GM23248 (cell line): ENCODE data around the gene KCNAB1. TPM values are rescaled to one million over a fixed set of nuclear protein-coding genes. Genes with fewer than 3 reads are reported as not detected.
A peak's percentile ranks its signal among the peaks of the same experiment; 100 is the strongest.

Source experiments
- DNase-seq: peaks from one replicate; pipeline ENCODE4 v3.0.0-alpha.2; 2015
- H2AFZ ChIP-seq: fragments of 200-600 bp; sonication (generic); 2 replicates; pipeline ENCODE4 v1.6.1; 2016; ENCODE audit warnings: antibody characterized with exemption
- H3F3A ChIP-seq: fragments of 200-600 bp; sonication (generic); 2 replicates; pipeline ENCODE4 v1.6.1; 2016; ENCODE audit warnings: mild to moderate bottlenecking, antibody characterized with exemption, mixed run types; ENCODE audit not compliant: insufficient read depth
- H3K27ac ChIP-seq: fragments of 200-600 bp; sonication (generic); 2 replicates; pipeline ENCODE4 v1.5.1; 2016; ENCODE audit warnings: mild to moderate bottlenecking
- H3K27me3 ChIP-seq: fragments of 200-600 bp; sonication (generic); replicated peaks from 2 replicates; pipeline ENCODE4 v1.6.1; 2016; ENCODE audit warnings: mild to moderate bottlenecking; ENCODE audit not compliant: insufficient read depth
- H3K36me3 ChIP-seq: fragments of 200-600 bp; sonication (generic); 2 replicates; pipeline ENCODE4 v1.6.1; 2016; ENCODE audit warnings: low read depth, mild to moderate bottlenecking
- H3K4me1 ChIP-seq: fragments of 200-600 bp; sonication (generic); 2 replicates; pipeline ENCODE4 v1.6.1; 2016; ENCODE audit warnings: mild to moderate bottlenecking; ENCODE audit not compliant: insufficient read depth
- H3K4me2 ChIP-seq: fragments of 200-600 bp; sonication (generic); one replicate; pipeline ENCODE4 v1.6.1; 2016; ENCODE audit warnings: mild to moderate bottlenecking; ENCODE audit not compliant: unreplicated experiment
- H3K4me3 ChIP-seq: fragments of 200-600 bp; sonication (generic); 2 replicates; pipeline ENCODE4 v1.5.1; 2016; ENCODE audit warnings: mild to moderate bottlenecking
- H3K79me2 ChIP-seq: fragments of 200-600 bp; sonication (generic); 2 replicates; pipeline ENCODE4 v1.6.1; 2016; ENCODE audit warnings: mild to moderate bottlenecking; ENCODE audit not compliant: insufficient read depth
- H3K9ac ChIP-seq: fragments of 200-600 bp; sonication (generic); 2 replicates; pipeline ENCODE4 v1.6.1; 2016; ENCODE audit warnings: mild to moderate bottlenecking
- H3K9me2 ChIP-seq: fragments of 200-600 bp; sonication (generic); 2 replicates; pipeline ENCODE4 v1.6.1; 2016; ENCODE audit warnings: mixed run types, mild to moderate bottlenecking, moderate library complexity; ENCODE audit not compliant: insufficient read depth
- H3K9me3 ChIP-seq: fragments of 200-600 bp; sonication (generic); one replicate; pipeline ENCODE4 v1.6.1; 2017; ENCODE audit warnings: low read depth
- H4K20me1 ChIP-seq: fragments of 200-600 bp; sonication (generic); 2 replicates; pipeline ENCODE4 v1.6.0; 2016; ENCODE audit not compliant: insufficient read depth
- EZH2 ChIP-seq: fragments of 200-600 bp; sonication (generic); IDR thresholded peaks from 2 replicates; pipeline ENCODE4 v1.6.1; 2018; ENCODE audit warnings: antibody characterized with exemption, mild to moderate bottlenecking; ENCODE audit not compliant: insufficient read depth, poor library complexity, severe bottlenecking
- EZH2phosphoT487 ChIP-seq: fragments of 200-600 bp; sonication (generic); IDR thresholded peaks from 2 replicates; pipeline ENCODE4 v1.6.1; 2018; ENCODE audit warnings: antibody characterized with exemption, moderate library complexity, mild to moderate bottlenecking, low read depth; ENCODE audit not compliant: insufficient read depth
- WGBS, 2 experiments: methylation state at CpG; one replicate each; pipeline ENCODE4 v1.1.6; 2015 to 2017; ENCODE audit warnings: low lambda C conversion rate in 2 of 2, low coverage in 1 of 2; ENCODE audit errors: missing lambda C conversion rate in 2 of 2; 5-methylcytosine and 5-hydroxymethylcytosine counted together
- in situ Hi-C: fragments of 300-500 bp; cut with MboI; formaldehyde crosslinking; loops from 2 replicates; pipeline ENCODE4 v1.15.0; 2020
- polyA plus RNA-seq: library from polyadenylated mRNA; unstranded; fragments of >200 nt; fragmentation: Nextera tagmentation; extraction: Ambion mirVana; gene quantifications from 2 replicates; pipeline ENCODE4 v1.2.1, GENCODE V29; 2016
- total RNA-seq: library from RNA; depleted of rRNA; stranded (reverse); fragments of >200 nt; shearing (Covaris generic); gene quantifications from 2 replicates; pipeline ENCODE4 v1.2.3, GENCODE V29; 2014

The KCNAB1 gene
- total and polyA plus RNA-seq, 2 experiments from 2014 or later: 1.1 TPM; not detected in 1

DNA sequence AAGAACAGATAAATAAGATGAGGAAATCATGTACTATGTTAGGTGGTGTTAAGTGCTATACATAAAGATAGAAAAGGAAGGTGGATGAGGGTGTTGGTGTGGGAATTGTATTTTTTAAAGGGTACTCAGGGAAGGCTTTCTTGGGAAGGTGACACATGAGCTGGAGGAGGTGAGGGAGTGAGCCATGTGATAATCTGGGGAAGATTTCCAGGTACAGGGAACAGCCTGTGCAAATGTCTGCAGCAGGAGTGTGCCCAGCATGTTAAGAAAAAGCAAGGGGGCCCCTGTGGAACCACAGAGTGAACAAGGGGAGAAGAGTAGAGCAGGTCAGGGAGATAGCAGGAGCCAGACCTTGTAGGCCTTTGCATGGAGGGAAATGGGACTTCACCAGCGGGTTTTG, 258.9 kb downstream of the KCNAB1 start:
- Histone ChIP-seq H3K36me3 (no peaks in the 10 kb centered on the region), H3K9me2 (no peaks in the 10 kb centered on the region), H2AFZ (no peak overlapping the region), H3K4me2 (no peak overlapping the region), H4K20me1 (no peaks in the 10 kb centered on the region), H3K79me2 (no peaks in the 10 kb centered on the region), H3K9ac (no peak overlapping the region), H3K4me1 (no peaks in the 10 kb centered on the region), H3K27ac (no peak overlapping the region), H3K27me3 (no peaks in the 10 kb centered on the region), H3F3A (no peaks in the 10 kb centered on the region), H3K9me3 (no peaks in the 10 kb centered on the region), H3K4me3 (no peak overlapping the region)
- TF ChIP-seq EZH2 (no peak), EZH2phosphoT487 (no peak)
- in situ Hi-C loops: no loop called here
- WGBS, 2 experiments: 82 to 88% methylated on average over 1 of the region's 1 CpG
- DNase-seq: no peak

DNA sequence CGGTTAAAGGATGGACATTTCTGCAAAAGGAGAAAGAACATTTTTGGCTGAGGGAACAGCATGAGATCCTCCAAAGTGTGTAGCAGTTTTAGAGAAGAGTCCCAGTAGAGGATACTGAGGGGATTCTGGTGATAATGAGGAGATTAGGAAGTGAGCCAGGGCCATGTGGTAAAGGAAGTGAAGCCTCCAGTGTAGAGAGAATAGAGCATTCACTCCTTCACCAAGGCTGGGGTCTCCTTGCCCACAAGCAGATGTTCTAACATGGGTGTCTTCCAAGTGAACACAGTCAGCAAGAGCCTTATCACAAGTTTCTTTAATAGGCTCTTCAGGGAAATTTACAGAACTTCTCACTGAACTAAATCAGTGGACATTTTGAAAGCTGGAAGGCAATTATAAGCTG, 260.9 kb downstream of the KCNAB1 start:
- Histone ChIP-seq H3K27ac (no peak overlapping the region), H3K4me3 (no peak overlapping the region), H3K9ac (no peak overlapping the region), H3F3A (no peaks in the 10 kb centered on the region), H4K20me1 (no peaks in the 10 kb centered on the region), H3K9me2 (no peaks in the 10 kb centered on the region), H3K4me2 (no peak overlapping the region), H3K4me1 (no peaks in the 10 kb centered on the region), H3K36me3 (no peaks in the 10 kb centered on the region), H3K27me3 (no peaks in the 10 kb centered on the region), H3K79me2 (no peaks in the 10 kb centered on the region), H3K9me3 (no peaks in the 10 kb centered on the region), H2AFZ (no peak overlapping the region)
- in situ Hi-C loops: no loop called here
- no peak for DNase-seq
- WGBS, 2 experiments: 53 to 65% methylated on average over 1 of the region's 1 CpG
- TF ChIP-seq EZH2 (no peak), EZH2phosphoT487 (no peak)

DNA sequence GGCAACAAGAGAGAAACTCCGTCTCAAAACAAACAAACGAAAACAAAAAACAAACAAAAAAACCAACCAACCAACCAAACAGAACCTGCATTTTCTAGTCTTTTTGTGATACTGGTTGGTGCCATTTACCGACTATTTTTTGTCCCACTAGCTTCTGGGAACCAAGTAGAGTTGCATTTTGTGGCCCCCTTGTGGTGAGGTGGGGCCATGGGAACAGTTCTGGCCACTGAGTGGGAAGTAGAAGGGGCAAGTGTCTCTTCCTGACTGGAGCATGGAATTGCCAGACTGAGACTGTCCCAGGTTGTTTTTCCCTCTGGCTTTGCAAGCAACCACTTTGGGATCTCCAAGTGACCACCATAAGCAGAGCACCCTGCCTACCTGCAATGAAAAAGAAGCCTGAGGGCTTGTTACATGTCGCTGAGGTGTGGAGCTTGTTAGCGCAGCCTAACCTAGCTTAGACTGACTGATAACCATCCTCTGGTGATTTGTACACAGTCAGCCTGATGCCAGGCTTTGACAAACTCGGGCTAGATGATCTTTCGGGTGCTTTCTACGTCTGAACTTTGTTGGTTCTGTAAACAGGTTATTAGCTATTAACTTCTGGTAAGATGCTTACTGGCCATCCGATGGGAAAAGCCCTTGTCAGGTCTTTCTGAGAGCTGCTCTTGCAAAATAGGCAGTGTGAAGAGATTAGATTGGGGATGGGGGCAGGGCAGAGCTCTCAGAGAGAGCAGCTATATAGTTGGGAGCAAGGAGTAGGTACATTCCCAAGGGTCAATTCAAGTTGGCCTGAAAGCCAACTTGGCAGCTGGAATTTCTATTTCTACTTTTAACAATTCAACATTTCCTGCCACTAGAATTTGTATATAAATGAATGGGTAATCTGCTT, 262.3 kb downstream of the KCNAB1 start:
- Histone ChIP-seq H3F3A (peaks cover 6% of the 10 kb centered on the region; the same call in 1 of the 2 replicates), H4K20me1 (no peaks in the 10 kb centered on the region), H3K27me3 (no peaks in the 10 kb centered on the region), H2AFZ (no peak overlapping the region), H3K4me3 (no peak overlapping the region), H3K9ac (no peak overlapping the region), H3K9me2 (no peaks in the 10 kb centered on the region), H3K9me3 (no peaks in the 10 kb centered on the region), H3K27ac (no peak overlapping the region), H3K79me2 (no peaks in the 10 kb centered on the region), H3K4me1 (no peaks in the 10 kb centered on the region), H3K36me3 (no peaks in the 10 kb centered on the region), H3K4me2 (no peak overlapping the region)
- in situ Hi-C loops: no loop called here
- TF ChIP-seq EZH2 (no peak), EZH2phosphoT487 (no peak)
- DNase-seq: peak; percentile 51
- 79 to 80% methylated on average over 9 of the region's 9 CpGs for WGBS, 2 experiments

DNA sequence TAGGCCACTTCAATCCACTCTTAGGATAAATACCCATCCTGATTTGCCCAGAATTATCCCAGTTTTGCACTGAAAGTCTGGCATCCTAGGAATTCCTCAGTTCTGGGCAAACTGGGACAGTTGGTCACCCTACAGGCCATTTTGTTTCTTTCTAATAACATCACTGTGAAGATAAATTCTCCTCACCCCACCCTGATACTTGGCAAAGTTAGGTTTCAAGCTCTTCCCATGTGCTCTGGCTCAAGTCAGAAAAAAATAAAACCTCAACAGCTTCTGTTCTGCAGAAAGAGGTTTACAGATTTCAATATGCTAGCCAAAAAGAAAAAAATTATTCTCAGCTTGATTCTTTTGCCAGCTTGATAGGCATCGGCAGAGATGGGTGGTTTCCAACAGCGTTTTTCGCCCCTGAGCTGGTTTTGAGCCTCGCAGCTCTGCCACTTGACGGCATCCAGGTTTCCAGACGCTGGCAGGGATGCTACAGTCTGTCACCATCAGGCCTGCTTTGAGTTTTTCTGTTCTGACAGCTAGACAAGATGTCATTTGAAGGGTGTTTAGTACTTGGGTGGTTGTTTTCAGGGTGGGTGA, 263.2 kb downstream of the KCNAB1 start:
- Histone ChIP-seq H3K9me2 (no peaks in the 10 kb centered on the region), H4K20me1 (no peaks in the 10 kb centered on the region), H3K36me3 (no peaks in the 10 kb centered on the region), H2AFZ (no peak overlapping the region; the same call in 1 of the 2 replicates), H3K9ac (no peak overlapping the region), H3F3A (peaks cover 13% of the 10 kb centered on the region), H3K4me2 (no peak overlapping the region), H3K27me3 (no peaks in the 10 kb centered on the region), H3K9me3 (no peaks in the 10 kb centered on the region), H3K79me2 (no peaks in the 10 kb centered on the region), H3K27ac (no peak overlapping the region), H3K4me3 (no peak overlapping the region), H3K4me1 (peaks cover 6% of the 10 kb centered on the region)
- 60 to 61% methylated on average over 6 of the region's 6 CpGs for WGBS, 2 experiments
- in situ Hi-C loops: no loop called here
- no peak for DNase-seq
- TF ChIP-seq EZH2: no peak
- TF ChIP-seq EZH2phosphoT487: no peak
